NOMO-1 treated with DMSO at 0.1 percent for 48 hours (cell line): Measurements from ENCODE around the gene CD164.
A peak's percentile ranks its signal among the peaks of the same experiment; 100 is the strongest.

Experiments
- DNase-seq: peaks from one replicate; lab custom pipeline; 2025; ENCODE audit not compliant: unreplicated experiment; lab: John Stamatoyannopoulos, UW

CD164 gene

DNA sequence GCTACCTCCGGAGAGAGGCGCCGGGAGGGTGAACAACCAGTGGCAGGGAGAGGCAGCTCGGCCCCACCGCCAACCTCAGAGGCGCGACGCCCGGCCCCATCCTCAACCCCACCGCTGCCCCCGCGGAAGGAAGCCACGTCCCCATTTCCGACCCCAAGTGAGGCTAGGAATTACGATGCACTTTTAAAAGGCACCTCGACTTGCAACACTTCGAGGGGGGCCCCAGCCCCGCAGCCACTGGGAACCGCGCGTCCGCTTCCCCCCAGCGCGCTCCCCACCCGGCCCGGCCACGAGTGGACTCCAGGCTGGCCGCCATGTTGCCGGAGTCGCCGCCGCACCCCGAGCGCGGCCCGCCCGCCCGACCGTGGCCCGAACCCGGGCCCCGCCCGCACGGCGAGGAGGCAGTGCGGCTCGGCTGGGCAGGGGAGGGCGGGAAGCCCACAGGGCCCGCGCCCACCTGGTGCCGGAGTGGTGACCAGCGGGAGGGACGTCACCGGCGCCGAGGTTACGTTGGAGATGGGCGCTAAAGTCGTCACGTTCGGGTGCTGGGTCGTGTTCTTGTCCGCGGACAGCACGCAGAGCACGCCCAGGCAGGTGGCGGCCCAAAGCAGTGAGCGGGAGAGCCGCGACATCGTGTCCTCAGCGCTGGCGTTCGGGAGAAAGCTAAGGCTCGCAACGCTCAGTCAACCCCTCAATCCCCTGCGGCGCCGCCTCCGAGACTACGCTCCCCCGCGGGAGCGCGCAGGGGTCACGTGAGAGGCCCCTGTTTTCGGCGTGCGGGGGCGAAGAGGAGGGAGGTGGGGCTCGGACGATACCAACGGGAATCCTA lies at the start of gene CD164:
CD164 (minus strand) TSS at position 721 of the 829 bp plus-strand sequence; CDS start at position 632, 89 bp downstream.
- DNase-seq: peak; percentile 88

- no peak for DNase-seq
Observed at GRCh38 chr6:109429496-109429895, 47.2 kb upstream of the CD164 start.

- no peak for DNase-seq
Observed at GRCh38 chr6:109428889-109429477, 46.7 kb upstream of the CD164 start.

GRCh38 chr6:109424946-109425345 lies 42.7 kb upstream of the CD164 start:
- DNase-seq: no peak

- DNase-seq: no peak
Observed at GRCh38 chr6:109421184-109421583, 38.9 kb upstream of the CD164 start.

- DNase-seq: peak; percentile 11
Observed at GRCh38 chr6:109420751-109421150, 38.5 kb upstream of the CD164 start.

GRCh38 chr6:109417646-109418045 lies 35.4 kb upstream of the CD164 start:
- no peak for DNase-seq

DNA sequence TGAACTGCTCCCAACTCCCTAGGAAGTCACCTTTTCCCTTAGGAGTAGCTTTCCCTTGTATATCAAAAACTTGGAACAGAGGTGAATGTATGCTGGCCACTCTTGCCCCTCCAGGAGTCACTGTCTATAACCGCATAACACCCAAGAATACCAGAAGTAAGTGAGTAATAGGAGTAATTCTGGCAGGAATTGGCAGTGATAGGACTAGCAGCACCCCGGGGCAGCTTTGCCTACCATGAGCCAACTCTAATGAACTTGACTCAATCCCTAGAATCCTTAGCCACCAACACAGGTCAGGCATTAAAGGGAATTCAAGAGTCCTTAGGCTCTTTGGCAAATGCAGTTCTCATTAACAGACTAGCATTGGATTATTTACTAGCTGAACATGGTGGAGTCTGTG lies 28.8 kb upstream of the CD164 start:
- no peak for DNase-seq

GRCh38 chr6:109406196-109406595 lies 23.9 kb upstream of the CD164 start:
- no peak for DNase-seq

DNA sequence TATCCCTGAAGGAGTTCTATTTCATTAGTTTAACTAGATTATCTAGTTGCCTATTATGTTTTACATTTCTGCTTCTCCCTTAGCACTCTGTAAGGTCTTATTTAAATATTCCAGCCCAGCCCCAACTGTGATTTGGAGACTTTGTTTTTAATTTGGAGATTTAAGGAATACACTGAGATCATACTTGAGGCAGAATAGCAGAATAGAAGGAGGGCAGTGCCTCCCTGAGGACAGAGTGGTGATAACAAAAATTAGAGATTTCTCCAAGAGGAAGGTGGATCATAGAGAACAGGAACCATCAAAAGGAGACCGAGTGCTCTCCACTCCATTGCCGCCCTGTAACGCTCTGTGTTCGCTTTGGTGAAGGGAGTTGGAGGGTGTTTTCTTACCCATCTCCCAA lies 14.8 kb upstream of the CD164 start:
- DNase-seq: peak; percentile 48

- DNase-seq: peak; percentile 49
Observed at GRCh38 chr6:109396046-109396718, 13.9 kb upstream of the CD164 start.

DNA sequence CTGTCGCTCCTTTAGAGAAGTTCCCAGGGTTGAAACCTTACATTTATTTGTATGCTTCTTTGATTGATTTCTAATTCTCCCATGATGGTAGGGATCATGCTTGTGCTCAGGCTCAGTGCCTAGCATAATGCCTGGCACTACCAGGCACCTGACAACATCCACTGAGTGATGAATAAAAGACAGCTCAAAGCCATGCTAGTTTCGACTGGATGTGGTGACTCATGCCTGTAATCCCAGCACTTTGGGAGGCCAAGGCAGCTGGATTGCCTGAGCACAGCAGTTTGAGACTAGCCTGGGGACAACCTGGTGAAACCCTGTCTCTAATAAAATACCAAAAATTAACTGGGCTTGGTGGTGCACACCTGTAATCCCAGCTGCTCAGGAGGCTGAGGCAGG lies 11.6 kb upstream of the CD164 start:
- DNase-seq: no peak

GRCh38 chr6:109393157-109393885 lies 11.1 kb upstream of the CD164 start:
- no peak for DNase-seq

DNA sequence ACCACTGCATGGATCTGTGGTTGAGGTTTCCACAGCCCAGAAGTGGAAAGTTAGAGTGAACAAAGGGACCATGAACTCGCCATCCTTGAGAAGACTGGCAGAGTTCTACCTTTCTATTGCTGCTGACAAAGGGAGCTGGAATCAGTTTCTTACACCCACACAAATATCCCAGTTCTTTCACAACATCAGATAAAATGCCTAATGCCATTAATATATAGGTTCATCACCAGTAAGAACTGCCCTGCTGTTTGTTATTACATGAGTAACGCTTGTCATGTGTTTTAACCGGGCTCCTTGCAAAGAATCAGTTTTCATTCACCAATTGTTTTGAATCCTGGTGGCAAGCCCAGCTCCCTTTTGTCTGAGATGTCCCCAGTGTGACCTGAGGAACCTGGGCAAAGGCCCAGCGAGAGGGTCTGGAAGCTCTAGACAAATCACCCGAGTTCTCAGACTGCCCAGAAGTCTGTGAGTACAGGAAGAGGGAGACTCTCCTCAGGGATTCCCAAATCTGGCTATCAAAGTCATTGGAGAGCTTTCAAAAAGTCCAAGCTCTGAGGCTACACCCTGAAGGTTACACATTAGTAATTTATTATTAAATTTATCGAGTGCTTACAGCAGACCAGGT lies 7.5 kb upstream of the CD164 start:
- DNase-seq: no peak

GRCh38 chr6:109388265-109388664 lies 6.0 kb upstream of the CD164 start:
- no peak for DNase-seq

DNA sequence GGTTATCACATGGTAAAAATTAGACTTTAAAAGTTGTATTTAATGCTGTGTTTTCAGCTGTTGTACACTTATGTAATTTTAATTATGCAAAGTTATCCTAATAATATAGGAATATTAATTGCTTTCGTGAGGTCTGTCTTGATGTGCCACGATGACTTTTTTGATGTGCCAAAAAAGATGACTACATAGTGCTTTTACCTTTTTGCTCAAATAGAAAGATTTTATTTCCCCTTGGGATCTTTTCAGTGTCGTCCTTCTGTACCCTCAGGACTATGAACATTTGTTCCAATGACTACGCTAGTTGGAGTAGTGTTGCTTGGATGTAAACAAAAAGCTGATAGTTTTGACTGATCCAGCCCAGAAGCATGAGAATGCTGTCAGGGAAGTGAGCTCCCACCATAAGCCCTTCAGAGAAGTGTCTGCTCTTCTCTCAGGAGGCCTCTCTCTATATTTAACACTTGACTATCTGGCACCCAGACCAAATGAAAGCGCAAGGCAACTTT lies 1.2 kb upstream of the CD164 start:
- DNase-seq: no peak

DNA sequence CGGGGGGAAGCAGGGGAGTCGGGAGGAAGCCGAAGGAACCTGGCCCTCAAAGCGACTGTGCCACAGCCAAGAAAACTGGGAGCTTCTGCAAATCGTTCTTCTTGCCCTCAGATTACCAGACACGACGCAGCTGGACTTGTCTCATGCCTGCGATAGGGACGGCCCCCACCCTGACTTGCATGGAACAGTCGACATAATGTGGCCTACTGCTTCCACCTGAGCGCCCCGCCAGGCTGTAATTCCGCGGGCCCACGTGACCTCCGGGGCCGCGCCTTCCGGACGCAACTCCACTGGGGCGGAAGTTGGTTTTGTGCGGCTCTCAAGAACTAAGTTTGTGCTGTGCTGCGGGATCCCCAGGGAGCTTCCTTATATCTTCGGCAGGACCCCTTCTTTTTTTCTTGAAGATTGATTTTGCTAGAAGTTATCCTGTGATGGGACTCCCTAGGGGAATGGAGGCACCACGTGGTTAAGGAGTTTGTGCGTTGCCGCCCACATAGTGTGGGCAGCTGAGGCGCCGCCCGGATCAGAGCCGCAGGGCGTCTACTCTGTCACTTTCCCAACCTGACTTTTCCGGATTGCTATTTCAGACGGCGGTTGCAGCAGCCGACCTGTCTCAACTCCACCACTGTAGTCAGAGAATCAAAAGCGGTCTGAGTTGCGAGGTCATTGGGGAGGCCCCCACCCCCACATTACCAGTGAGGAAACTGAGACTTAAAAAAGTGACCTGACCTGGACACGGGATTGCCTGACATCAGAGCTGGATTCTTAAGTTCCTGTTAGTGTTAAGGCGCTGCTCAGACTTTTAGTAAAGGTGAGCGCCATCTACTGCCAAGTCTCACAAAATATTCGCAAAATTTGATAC lies 540 bp upstream of the CD164 start:
- peak; percentile 98 for DNase-seq

DNA sequence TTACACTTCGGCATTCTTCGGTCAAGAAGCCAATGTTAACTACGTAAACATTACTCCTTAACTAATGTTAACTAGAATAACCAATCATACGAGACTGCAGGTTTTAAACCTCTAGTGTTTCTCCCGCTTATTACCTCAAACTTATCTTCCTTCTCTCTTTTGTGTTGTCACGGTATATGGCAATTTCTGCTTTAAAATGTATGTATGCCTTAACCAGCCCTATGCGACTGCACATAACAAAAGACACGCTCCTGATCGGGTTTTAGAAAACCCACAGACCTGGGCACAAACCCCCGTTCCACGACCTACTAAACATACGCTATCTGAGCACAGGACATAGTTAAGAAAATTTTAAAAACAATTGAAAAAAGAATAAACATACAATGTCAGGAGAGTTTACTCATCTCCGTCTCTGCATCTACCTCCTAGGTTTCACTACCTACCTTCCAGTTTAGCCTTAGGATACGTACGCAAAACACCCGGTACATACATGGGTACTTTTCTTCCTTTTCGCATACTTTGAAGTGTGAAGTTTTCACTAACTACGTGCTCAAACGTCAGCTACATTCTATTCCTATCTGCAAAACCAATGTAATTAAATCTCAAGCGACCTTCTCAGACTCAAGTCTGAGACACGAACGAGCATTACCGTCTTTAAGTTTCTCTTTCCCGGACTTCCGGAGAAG lies 1.1 kb downstream of the CD164 start:
- DNase-seq: peak; percentile 57

DNA sequence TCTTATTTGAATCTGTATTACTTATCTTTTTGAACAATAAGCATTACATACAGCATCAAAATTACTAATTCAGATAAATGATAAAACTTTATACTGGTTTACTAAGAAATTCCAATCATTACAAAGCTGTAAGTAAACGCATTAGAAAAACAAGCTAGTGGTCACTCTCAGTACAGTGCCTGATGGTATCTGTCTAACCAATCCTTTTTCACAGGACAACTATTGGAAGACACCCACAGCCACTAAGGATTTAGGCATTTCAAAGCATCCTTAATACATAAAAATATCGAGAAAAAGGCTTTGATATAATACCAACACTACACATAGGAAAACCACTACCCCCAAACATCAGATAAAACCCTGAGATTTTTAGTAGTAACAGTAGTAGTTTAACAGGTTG lies 2.6 kb downstream of the CD164 start:
- no peak for DNase-seq
